ENCODE data around the gene TDRD5. TPM values are rescaled to one million over a fixed set of nuclear protein-coding genes. Genes with fewer than 3 reads are reported as not detected.

Gene TDRD5
- total and polyA plus RNA-seq, 2 donors (not counting 1 experiment from before 2014, with no cell fraction given) = not detected

- TF ChIP-seq EZH2 (IDR thresholded peaks at IDR 0.05; ENCODE audit: low read length, missing control alignments) = no peak
- TF ChIP-seq CTCF (conservative IDR thresholded peaks at IDR 0.05 in 1 of 2, IDR thresholded peaks at IDR 0.05 in 1 of 2; ENCODE audit: low read depth in 1 of 2, low read length in 2 of 2) = no peak
- Histone ChIP-seq H3K27ac (ENCODE audit: insufficient read depth, low read length) (no peak overlapping the region), H3K4me2 (ENCODE audit: extremely low read depth, insufficient read depth, low read length) (no peak overlapping the region), H3K36me3 (ENCODE audit: control insufficient read depth, insufficient read depth, low read length) (no peaks in the 10 kb centered on the region), H3K79me2 (ENCODE audit: control insufficient read depth, insufficient read depth, low read length) (no peaks in the 10 kb centered on the region), H3K4me3 (replicated peaks in 1 of 4; ENCODE audit: control extremely low read depth in 1 of 4, insufficient read depth in 1 of 4, low read depth in 3 of 4, low read length in 4 of 4) (no peak overlapping the region), H3K4me1 (ENCODE audit: control insufficient read depth, extremely low read depth, insufficient read depth, low read length) (no peaks in the 10 kb centered on the region), H3K9ac (ENCODE audit: insufficient read depth, low read length) (no peak overlapping the region), H2AFZ (ENCODE audit: low read length) (no peak overlapping the region), H4K20me1 (ENCODE audit: control insufficient read depth, extremely low read depth, insufficient read depth, low read length) (no peaks in the 10 kb centered on the region), H3K9me3 (ENCODE audit: control insufficient read depth, insufficient read depth, low read depth, low read length) (no peaks in the 10 kb centered on the region), H3K27me3 (ENCODE audit: control insufficient read depth, insufficient read depth, low read length) (no peaks in the 10 kb centered on the region)
- DNase-seq (ENCODE audit: low read depth in 2 of 2) = no peak
Measured at GRCh38 chr1:179637211-179637860, 45.7 kb downstream of the TDRD5 start.

- Histone ChIP-seq H2AFZ (ENCODE audit: low read length) (no peak overlapping the region), H3K9ac (ENCODE audit: insufficient read depth, low read length) (no peak overlapping the region), H3K4me3 (replicated peaks in 1 of 4; ENCODE audit: control extremely low read depth in 1 of 4, insufficient read depth in 1 of 4, low read depth in 3 of 4, low read length in 4 of 4) (no peak overlapping the region), H3K79me2 (ENCODE audit: control insufficient read depth, insufficient read depth, low read length) (no peaks in the 10 kb centered on the region), H3K4me2 (ENCODE audit: extremely low read depth, insufficient read depth, low read length) (no peak overlapping the region), H3K36me3 (ENCODE audit: control insufficient read depth, insufficient read depth, low read length) (no peaks in the 10 kb centered on the region), H4K20me1 (ENCODE audit: control insufficient read depth, extremely low read depth, insufficient read depth, low read length) (no peaks in the 10 kb centered on the region), H3K9me3 (ENCODE audit: control insufficient read depth, insufficient read depth, low read depth, low read length) (no peaks in the 10 kb centered on the region), H3K27ac (ENCODE audit: insufficient read depth, low read length) (no peak overlapping the region), H3K4me1 (ENCODE audit: control insufficient read depth, extremely low read depth, insufficient read depth, low read length) (no peaks in the 10 kb centered on the region), H3K27me3 (ENCODE audit: control insufficient read depth, insufficient read depth, low read length) (no peaks in the 10 kb centered on the region)
- no peak for DNase-seq (ENCODE audit: low read depth in 2 of 2)
- no peak for TF ChIP-seq EZH2 (IDR thresholded peaks at IDR 0.05; ENCODE audit: low read length, missing control alignments)
- TF ChIP-seq CTCF (conservative IDR thresholded peaks at IDR 0.05 in 1 of 2, IDR thresholded peaks at IDR 0.05 in 1 of 2; ENCODE audit: low read depth in 1 of 2, low read length in 2 of 2) = no peak
Measured at GRCh38 chr1:179661018-179661417, 69.4 kb downstream of the TDRD5 start.

- Histone ChIP-seq H3K4me2 (ENCODE audit: extremely low read depth, insufficient read depth, low read length) (no peak overlapping the region), H3K4me3 (replicated peaks in 1 of 4; ENCODE audit: control extremely low read depth in 1 of 4, insufficient read depth in 1 of 4, low read depth in 3 of 4, low read length in 4 of 4) (no peak overlapping the region), H3K79me2 (ENCODE audit: control insufficient read depth, insufficient read depth, low read length) (no peaks in the 10 kb centered on the region), H3K27me3 (ENCODE audit: control insufficient read depth, insufficient read depth, low read length) (no peaks in the 10 kb centered on the region), H3K4me1 (ENCODE audit: control insufficient read depth, extremely low read depth, insufficient read depth, low read length) (no peaks in the 10 kb centered on the region), H3K9ac (ENCODE audit: insufficient read depth, low read length) (no peak overlapping the region), H3K27ac (ENCODE audit: insufficient read depth, low read length) (no peak overlapping the region), H3K9me3 (ENCODE audit: control insufficient read depth, insufficient read depth, low read depth, low read length) (no peaks in the 10 kb centered on the region), H2AFZ (ENCODE audit: low read length) (no peak overlapping the region), H4K20me1 (ENCODE audit: control insufficient read depth, extremely low read depth, insufficient read depth, low read length) (no peaks in the 10 kb centered on the region), H3K36me3 (ENCODE audit: control insufficient read depth, insufficient read depth, low read length) (no peaks in the 10 kb centered on the region)
- DNase-seq (ENCODE audit: low read depth in 2 of 2) = no peak
- TF ChIP-seq EZH2 (IDR thresholded peaks at IDR 0.05; ENCODE audit: low read length, missing control alignments) (no peak), CTCF (conservative IDR thresholded peaks at IDR 0.05 in 1 of 2, IDR thresholded peaks at IDR 0.05 in 1 of 2; ENCODE audit: low read depth in 1 of 2, low read length in 2 of 2) (no peak)
Measured at GRCh38 chr1:179663810-179664209, 72.2 kb downstream of the TDRD5 start.

Data from fibroblast of lung (primary cell).